ENCODE results near the gene STK16.

Gene STK16

GRCh38 chr2:219296631-219297391, 51.5 kb downstream of the STK16 start:
- peaks cover 74% of the 10 kb centered on the region for H3K27me3 Mint-ChIP-seq
- H3K4me1 Mint-ChIP-seq (ENCODE audit: low read depth): peaks cover 10% of the 10 kb centered on the region
- H3K4me3 Mint-ChIP-seq: no peak overlapping the region
- intact Hi-C loops (cut with micrococcal nuclease): no loop called here
- no peaks in the 10 kb centered on the region for H3K36me3 Mint-ChIP-seq (ENCODE audit: low read depth)
- no peaks in the 10 kb centered on the region for H3K9me3 Mint-ChIP-seq
- no peak overlapping the region for H3K27ac Mint-ChIP-seq

GRCh38 chr2:219297766-219298456, 52.6 kb downstream of the STK16 start:
- no peaks in the 10 kb centered on the region for H3K9me3 Mint-ChIP-seq
- peaks cover 82% of the 10 kb centered on the region for H3K27me3 Mint-ChIP-seq
- H3K4me3 Mint-ChIP-seq: no peak overlapping the region
- no peak overlapping the region for H3K27ac Mint-ChIP-seq
- no peaks in the 10 kb centered on the region for H3K36me3 Mint-ChIP-seq (ENCODE audit: low read depth)
- H3K4me1 Mint-ChIP-seq (ENCODE audit: low read depth): peaks cover 10% of the 10 kb centered on the region
- intact Hi-C loops (cut with micrococcal nuclease): loop anchor here (1.0 kb wide), 1 partner anchor 138 kb away; the partner anchor contains the start of gene NHEJ1

- peaks cover 82% of the 10 kb centered on the region for H3K27me3 Mint-ChIP-seq
- intact Hi-C loops (cut with micrococcal nuclease): loop anchor here (1.0 kb wide), 1 partner anchor 139 kb away; the partner anchor contains the start of gene NHEJ1
- H3K27ac Mint-ChIP-seq: no peak overlapping the region
- H3K4me3 Mint-ChIP-seq: no peak overlapping the region
- H3K36me3 Mint-ChIP-seq (ENCODE audit: low read depth): no peaks in the 10 kb centered on the region
- H3K4me1 Mint-ChIP-seq (ENCODE audit: low read depth): peaks cover 8% of the 10 kb centered on the region
- H3K9me3 Mint-ChIP-seq: no peaks in the 10 kb centered on the region
These were observed 53.6 kb downstream of the STK16 start for GRCh38 chr2:219298759-219299371.

- intact Hi-C loops (cut with micrococcal nuclease): no loop called here
- Mint-ChIP-seq H3K36me3 (ENCODE audit: low read depth) (no peaks in the 10 kb centered on the region), H3K27ac (no peak overlapping the region), H3K4me1 (ENCODE audit: low read depth) (peaks cover 4% of the 10 kb centered on the region), H3K4me3 (no peak overlapping the region), H3K9me3 (no peaks in the 10 kb centered on the region), H3K27me3 (peaks cover 78% of the 10 kb centered on the region)
These were observed 54.1 kb downstream of the STK16 start for GRCh38 chr2:219299372-219299760.
